OCI-LY3 (cell line): ENCODE measurements around the gene CCDC160.
"Not testable (repeated sequence)": the region's sequence is repeated elsewhere in the genome, so short reads cannot be mapped to it uniquely, and the experiment has no call there.

Source experiments
- H2AFZ ChIP-seq: fragments of 200-600, 300-600 bp; shearing (Covaris generic); 2 replicates; pipeline ENCODE4 v1.6.0; 2014; ENCODE audit warnings: antibody characterized with exemption, low read depth, low read length
- H3K27ac ChIP-seq: fragments of 200-600, 300-600 bp; sonication (generic); 2 replicates; pipeline ENCODE4 v1.5.1; 2014; ENCODE audit warnings: mild to moderate bottlenecking, low read length, moderate library complexity, mixed read lengths
- H3K27me3 ChIP-seq: fragments of 200-600, 300-600 bp; sonication (generic); 2 replicates; pipeline ENCODE4 v1.6.1; 2014; ENCODE audit warnings: low read depth, low read length, mixed read lengths
- H3K36me3 ChIP-seq: fragments of 200-600, 300-600 bp; sonication (generic); replicated peaks from 2 replicates; pipeline ENCODE3; 2014; ENCODE audit warnings: low read depth, low read length, mixed read lengths
- H3K4me1 ChIP-seq: fragments of 300-600, 200-600 bp; sonication (generic); 2 replicates; pipeline ENCODE4 v1.6.1; 2014; ENCODE audit warnings: low read length, mixed read lengths
- H3K4me2 ChIP-seq: fragments of 200-600, 300-600 bp; sonication (generic); 2 replicates; pipeline ENCODE4 v1.6.1; 2014; ENCODE audit warnings: low read length, mixed read lengths
- H3K4me3 ChIP-seq: fragments of 300-600, 200-600 bp; sonication (generic); 2 replicates; pipeline ENCODE4 v1.5.1; 2014; ENCODE audit warnings: antibody characterized with exemption, mild to moderate bottlenecking, low read length, moderate library complexity
- H3K79me2 ChIP-seq: fragments of 300-600, 200-600 bp; shearing (Covaris generic); 2 replicates; pipeline ENCODE4 v1.6.1; 2014; ENCODE audit warnings: mild to moderate bottlenecking, low read length, mixed read lengths
- H3K9ac ChIP-seq: fragments of 300-600, 200-600 bp; shearing (Covaris generic); 2 replicates; pipeline ENCODE4 v1.6.0; 2014; ENCODE audit warnings: mild to moderate bottlenecking, low read length, moderate library complexity
- H3K9me3 ChIP-seq: fragments of 200-600, 300-600 bp; shearing (Covaris generic); 2 replicates; pipeline ENCODE4 v1.6.1; 2014; ENCODE audit warnings: low read length, mixed read lengths; ENCODE audit not compliant: insufficient read depth
- H4K20me1 ChIP-seq: fragments of 200-600, 300-600 bp; sonication (generic); 2 replicates; pipeline ENCODE4 v1.6.1; 2016; ENCODE audit warnings: low read length, mixed read lengths; ENCODE audit not compliant: insufficient read depth
- EZH2phosphoT487 ChIP-seq: fragments of 200-600 bp; shearing (Covaris generic); IDR thresholded peaks from 2 replicates; pipeline ENCODE4 v1.6.1; 2018; ENCODE audit warnings: antibody characterized with exemption, mixed run types, low read depth
- TF ChIP-seq, protein P1 (sequence below): fragments of 200-600, 300-600 bp; sonication (generic); IDR thresholded peaks from 2 replicates; pipeline ENCODE4 v1.5.1; 2014; ENCODE audit warnings: antibody characterized with exemption, low read length, low read depth

Gene CCDC160

GRCh38 chrX:134255555-134255954 lies 18.6 kb downstream of the CCDC160 start:
- no peaks in the 10 kb centered on the region for H3K9me3 ChIP-seq
- no peak overlapping the region for H3K4me3 ChIP-seq
- no peaks in the 10 kb centered on the region for H3K36me3 ChIP-seq
- TF ChIP-seq, protein P1, sequence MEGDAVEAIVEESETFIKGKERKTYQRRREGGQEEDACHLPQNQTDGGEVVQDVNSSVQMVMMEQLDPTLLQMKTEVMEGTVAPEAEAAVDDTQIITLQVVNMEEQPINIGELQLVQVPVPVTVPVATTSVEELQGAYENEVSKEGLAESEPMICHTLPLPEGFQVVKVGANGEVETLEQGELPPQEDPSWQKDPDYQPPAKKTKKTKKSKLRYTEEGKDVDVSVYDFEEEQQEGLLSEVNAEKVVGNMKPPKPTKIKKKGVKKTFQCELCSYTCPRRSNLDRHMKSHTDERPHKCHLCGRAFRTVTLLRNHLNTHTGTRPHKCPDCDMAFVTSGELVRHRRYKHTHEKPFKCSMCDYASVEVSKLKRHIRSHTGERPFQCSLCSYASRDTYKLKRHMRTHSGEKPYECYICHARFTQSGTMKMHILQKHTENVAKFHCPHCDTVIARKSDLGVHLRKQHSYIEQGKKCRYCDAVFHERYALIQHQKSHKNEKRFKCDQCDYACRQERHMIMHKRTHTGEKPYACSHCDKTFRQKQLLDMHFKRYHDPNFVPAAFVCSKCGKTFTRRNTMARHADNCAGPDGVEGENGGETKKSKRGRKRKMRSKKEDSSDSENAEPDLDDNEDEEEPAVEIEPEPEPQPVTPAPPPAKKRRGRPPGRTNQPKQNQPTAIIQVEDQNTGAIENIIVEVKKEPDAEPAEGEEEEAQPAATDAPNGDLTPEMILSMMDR, result no peak
- TF ChIP-seq EZH2phosphoT487, result no peak
- H3K9ac ChIP-seq, result no peak overlapping the region
- no peaks in the 10 kb centered on the region for H3K4me1 ChIP-seq
- H4K20me1 ChIP-seq, result no peaks in the 10 kb centered on the region
- no peak overlapping the region for H3K27ac ChIP-seq
- H3K79me2 ChIP-seq, result no peaks in the 10 kb centered on the region
- no peaks in the 10 kb centered on the region for H3K27me3 ChIP-seq
- no peak overlapping the region for H2AFZ ChIP-seq
- H3K4me2 ChIP-seq, result no peak overlapping the region

DNA sequence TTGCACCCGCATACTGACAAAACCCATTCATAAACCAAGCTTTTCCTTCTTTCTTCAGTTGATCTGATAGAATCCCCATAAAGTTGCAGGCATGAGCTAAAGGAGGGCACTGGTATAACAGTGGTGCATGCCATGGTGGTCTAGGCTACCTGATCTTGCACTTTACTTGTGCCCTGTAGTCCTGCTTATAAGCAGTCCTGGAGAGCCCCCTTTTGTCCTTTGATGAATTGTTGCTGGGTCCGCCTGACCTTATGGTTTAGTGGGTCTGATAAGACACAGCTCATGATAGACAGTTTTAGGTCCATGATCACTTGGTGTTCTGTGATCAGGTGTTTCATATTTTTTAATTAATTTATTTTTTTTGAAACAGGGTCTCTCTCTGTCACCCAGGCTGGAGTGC lies 19.7 kb downstream of the CCDC160 start:
- Histone ChIP-seq H3K27me3 (no peaks in the 10 kb centered on the region), H4K20me1 (no peaks in the 10 kb centered on the region), H3K79me2 (no peaks in the 10 kb centered on the region), H3K4me2 (no peak overlapping the region), H3K4me3 (no peak overlapping the region), H3K9ac (no peak overlapping the region), H3K27ac (no peak overlapping the region), H3K36me3 (no peaks in the 10 kb centered on the region), H3K4me1 (no peaks in the 10 kb centered on the region), H2AFZ (no peak overlapping the region), H3K9me3 (no peaks in the 10 kb centered on the region)
- TF ChIP-seq EZH2phosphoT487, result no peak
- TF ChIP-seq, protein P1, result no peak

GRCh38 chrX:134258202-134258601 lies 21.2 kb downstream of the CCDC160 start:
- no peak overlapping the region for H2AFZ ChIP-seq
- H3K27me3 ChIP-seq, result no peaks in the 10 kb centered on the region
- H4K20me1 ChIP-seq, result no peaks in the 10 kb centered on the region
- no peaks in the 10 kb centered on the region for H3K4me1 ChIP-seq
- H3K9ac ChIP-seq, result no peak overlapping the region
- H3K9me3 ChIP-seq, result no peaks in the 10 kb centered on the region
- TF ChIP-seq EZH2phosphoT487, result no peak
- TF ChIP-seq, protein P1, result no peak
- H3K27ac ChIP-seq, result no peak overlapping the region
- H3K36me3 ChIP-seq, result no peaks in the 10 kb centered on the region
- no peaks in the 10 kb centered on the region for H3K79me2 ChIP-seq
- no peak overlapping the region for H3K4me2 ChIP-seq
- no peak overlapping the region for H3K4me3 ChIP-seq

- H3K9me3 ChIP-seq, H3K4me1 ChIP-seq, H3K4me3 ChIP-seq, H3K27me3 ChIP-seq, H3K4me2 ChIP-seq, H3K79me2 ChIP-seq, H3K27ac ChIP-seq, H2AFZ ChIP-seq, H4K20me1 ChIP-seq, H3K36me3 ChIP-seq, H3K9ac ChIP-seq: not testable (repeated sequence)
These were observed 49.0 kb downstream of the CCDC160 start for GRCh38 chrX:134285934-134286333.

- Histone ChIP-seq H3K9me3 (no peaks in the 10 kb centered on the region), H3K27me3 (no peaks in the 10 kb centered on the region), H3K79me2 (no peaks in the 10 kb centered on the region), H3K4me2 (no peak overlapping the region), H3K4me3 (no peak overlapping the region), H3K9ac (no peak overlapping the region), H4K20me1 (no peaks in the 10 kb centered on the region), H3K36me3 (no peaks in the 10 kb centered on the region), H3K27ac (no peak overlapping the region), H3K4me1 (no peaks in the 10 kb centered on the region; the same call in 1 of the 2 replicates), H2AFZ (no peak overlapping the region)
- no peak for TF ChIP-seq EZH2phosphoT487
- TF ChIP-seq, protein P1, result no peak
These were observed 50.4 kb downstream of the CCDC160 start for GRCh38 chrX:134287346-134287745.
